ENCODE measurements around the gene IFI16. TPM values are rescaled to one million over a fixed set of nuclear protein-coding genes. Genes with fewer than 3 reads are reported as not detected.

The IFI16 gene
- polyA plus RNA-seq, 3 donors: 64.8 to 99.7 (median 80.1) TPM

GRCh38 chr1:159011751-159012150 lies 2.0 kb downstream of the IFI16 start:
- Histone ChIP-seq H3K79me2 (ENCODE audit: insufficient read depth, low read length) (peaks cover 76% of the 10 kb centered on the region), H3K9ac (ENCODE audit: insufficient read depth, low read length, poor library complexity, severe bottlenecking) (peak overlapping the region; percentile 5), H3K36me3 (replicated peaks in 1 of 2; ENCODE audit: control insufficient read depth in 1 of 2, insufficient read depth in 2 of 2, low read length in 2 of 2) (peaks cover 8 to 12% of the 10 kb centered on the region in 2 donors), H3K4me2 (replicated peaks; ENCODE audit: extremely low read depth, low read length, poor library complexity, severe bottlenecking) (peak overlapping the region; percentile 93), H2AFZ (ENCODE audit: insufficient read depth, low read depth, low read length, poor library complexity, severe bottlenecking) (no peak overlapping the region), H3K4me1 (ENCODE audit: control insufficient read depth in 1 of 2, insufficient read depth in 2 of 2, low read length in 2 of 2) (peaks cover 58 to 79% of the 10 kb centered on the region in 2 donors), H3K27ac (ENCODE audit: low read depth in 1 of 2, low read length in 2 of 2) (peak overlapping the region in 1 of 2 donors; percentile 83), H4K20me1 (ENCODE audit: insufficient read depth, low read length) (peaks cover 39% of the 10 kb centered on the region), H3K4me3 (replicated peaks in 1 of 3; ENCODE audit: low read depth in 2 of 3, low read length in 3 of 3) (peak overlapping the region; percentile 90 to 99 (median 95)), H3K9me3 (replicated peaks in 1 of 2; ENCODE audit: control insufficient read depth in 1 of 2, insufficient read depth in 1 of 2, low read length in 2 of 2) (no peaks in the 10 kb centered on the region), H3K27me3 (ENCODE audit: control insufficient read depth in 2 of 2, insufficient read depth in 2 of 2, low read length in 2 of 2) (no peaks in the 10 kb centered on the region)
- Mint-ChIP-seq H3K27ac (peak overlapping the region; percentile 8 to 94 (median 74)), H3K4me3 (peak overlapping the region; percentile 83 to 95), H3K4me1 (peaks cover 72% of the 10 kb centered on the region), H3K36me3 (peaks cover 28 to 30% of the 10 kb centered on the region in 2 donors), H3K9me3 (no peaks in the 10 kb centered on the region), H3K27me3 (ENCODE audit: low read depth in 3 of 3) (peaks cover 0 to 2% (median 0%) of the 10 kb centered on the region in 3 donors)
- no peak for DNase-seq
- TF ChIP-seq, protein P1, sequence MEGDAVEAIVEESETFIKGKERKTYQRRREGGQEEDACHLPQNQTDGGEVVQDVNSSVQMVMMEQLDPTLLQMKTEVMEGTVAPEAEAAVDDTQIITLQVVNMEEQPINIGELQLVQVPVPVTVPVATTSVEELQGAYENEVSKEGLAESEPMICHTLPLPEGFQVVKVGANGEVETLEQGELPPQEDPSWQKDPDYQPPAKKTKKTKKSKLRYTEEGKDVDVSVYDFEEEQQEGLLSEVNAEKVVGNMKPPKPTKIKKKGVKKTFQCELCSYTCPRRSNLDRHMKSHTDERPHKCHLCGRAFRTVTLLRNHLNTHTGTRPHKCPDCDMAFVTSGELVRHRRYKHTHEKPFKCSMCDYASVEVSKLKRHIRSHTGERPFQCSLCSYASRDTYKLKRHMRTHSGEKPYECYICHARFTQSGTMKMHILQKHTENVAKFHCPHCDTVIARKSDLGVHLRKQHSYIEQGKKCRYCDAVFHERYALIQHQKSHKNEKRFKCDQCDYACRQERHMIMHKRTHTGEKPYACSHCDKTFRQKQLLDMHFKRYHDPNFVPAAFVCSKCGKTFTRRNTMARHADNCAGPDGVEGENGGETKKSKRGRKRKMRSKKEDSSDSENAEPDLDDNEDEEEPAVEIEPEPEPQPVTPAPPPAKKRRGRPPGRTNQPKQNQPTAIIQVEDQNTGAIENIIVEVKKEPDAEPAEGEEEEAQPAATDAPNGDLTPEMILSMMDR (IDR thresholded peaks at IDR 0.05): no peak
- intact Hi-C loops (cut with micrococcal nuclease): loop anchor here (5.0 kb wide), 2 partner anchors 61 to 179 kb away; partner anchors contain the start of gene MNDA (in 1 of the 2)

DNA sequence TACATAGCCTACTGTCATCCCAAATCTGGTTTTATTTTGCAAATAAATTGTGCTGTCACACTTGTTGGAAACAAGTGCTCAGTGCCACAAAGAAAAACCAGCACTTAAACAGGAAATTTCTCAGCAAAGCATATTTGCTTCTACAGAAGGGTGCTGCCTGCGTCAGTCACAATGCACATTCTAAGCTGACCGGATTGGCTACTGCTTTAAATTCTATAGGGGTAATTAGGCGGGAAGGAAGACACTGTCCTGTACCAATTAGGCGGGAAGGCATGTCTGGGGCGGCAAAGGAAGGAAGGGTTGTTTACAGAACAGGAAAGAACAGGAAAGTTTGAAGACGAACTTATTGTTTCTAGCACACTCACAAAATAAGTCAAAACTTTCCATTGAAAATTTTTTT lies 2.8 kb downstream of the IFI16 start:
- peaks cover 82% of the 10 kb centered on the region for H3K79me2 ChIP-seq (ENCODE audit: insufficient read depth, low read length)
- no CpG with 5 or more reads among the region's 6 CpGs for WGBS (ENCODE audit: insufficient coverage)
- peaks cover 44% of the 10 kb centered on the region for H4K20me1 ChIP-seq (ENCODE audit: insufficient read depth, low read length)
- H3K9me3 ChIP-seq (replicated peaks in 1 of 2; ENCODE audit: control insufficient read depth in 1 of 2, insufficient read depth in 1 of 2, low read length in 2 of 2): no peaks in the 10 kb centered on the region
- intact Hi-C loops (cut with micrococcal nuclease): loop anchor here (5.0 kb wide), 2 partner anchors 60 to 180 kb away; partner anchors contain the start of gene MNDA (in 1 of the 2)
- peak overlapping the region; percentile 53 for H3K9ac ChIP-seq (ENCODE audit: insufficient read depth, low read length, poor library complexity, severe bottlenecking)
- Mint-ChIP-seq H3K4me3 (peak overlapping the region; percentile 83 to 95), H3K27ac (peak overlapping the region; percentile 87 to 95 (median 92)), H3K36me3 (peaks cover 33 to 36% of the 10 kb centered on the region in 2 donors), H3K27me3 (ENCODE audit: low read depth in 3 of 3) (peaks cover 0 to 1% (median 0%) of the 10 kb centered on the region in 3 donors), H3K4me1 (peaks cover 70% of the 10 kb centered on the region), H3K9me3 (no peaks in the 10 kb centered on the region)
- peak in 2 of 3 donors; percentile 23 to 35 for DNase-seq
- peak overlapping the region; percentile 93 for H3K4me2 ChIP-seq (replicated peaks; ENCODE audit: extremely low read depth, low read length, poor library complexity, severe bottlenecking)
- H3K4me1 ChIP-seq (ENCODE audit: control insufficient read depth in 1 of 2, insufficient read depth in 2 of 2, low read length in 2 of 2): peaks cover 60 to 78% of the 10 kb centered on the region in 2 donors
- H3K4me3 ChIP-seq (replicated peaks in 1 of 3; ENCODE audit: low read depth in 2 of 3, low read length in 3 of 3): peak overlapping the region; percentile 90 to 99 (median 95)
- TF ChIP-seq, protein P1 (IDR thresholded peaks at IDR 0.05): no peak
- H3K36me3 ChIP-seq (replicated peaks in 1 of 2; ENCODE audit: control insufficient read depth in 1 of 2, insufficient read depth in 2 of 2, low read length in 2 of 2): peaks cover 15 to 18% of the 10 kb centered on the region in 2 donors
- H3K27ac ChIP-seq (ENCODE audit: low read depth in 1 of 2, low read length in 2 of 2): peak overlapping the region; percentile 1 to 83
- peak overlapping the region; percentile 12 for H2AFZ ChIP-seq (ENCODE audit: insufficient read depth, low read depth, low read length, poor library complexity, severe bottlenecking)
- H3K27me3 ChIP-seq (ENCODE audit: control insufficient read depth in 2 of 2, insufficient read depth in 2 of 2, low read length in 2 of 2): no peaks in the 10 kb centered on the region
